IPS DF 19.7 (cell line): ENCODE results near the gene AMZ2.
"Not testable (repeated sequence)": the region's sequence is repeated elsewhere in the genome, so short reads cannot be mapped to it uniquely, and the experiment has no call there.

ENCODE experiments used
- DNase-seq: peaks from one replicate; pipeline ENCODE4 v3.0.0-alpha.2; 2013; ENCODE audit warnings: low read depth, low spot score

The AMZ2 gene

GRCh38 chr17:68248891-68249290 is 1.0 kb downstream of the AMZ2 start:
- DNase-seq: no peak

GRCh38 chr17:68249354-68249765 is 1.5 kb downstream of the AMZ2 start:
- DNase-seq: no peak

GRCh38 chr17:68253426-68253825 is 5.6 kb downstream of the AMZ2 start:
- not testable (repeated sequence) for DNase-seq

GRCh38 chr17:68255151-68255550 is 7.3 kb downstream of the AMZ2 start:
- no peak for DNase-seq

GRCh38 chr17:68255731-68256538 is 8.1 kb downstream of the AMZ2 start:
- DNase-seq: no peak

- not testable (repeated sequence) for DNase-seq
Observed at GRCh38 chr17:68256701-68257100, 8.9 kb downstream of the AMZ2 start.

- DNase-seq: no peak
Observed at GRCh38 chr17:68257934-68258333, 10.1 kb downstream of the AMZ2 start.

GRCh38 chr17:68258890-68259647 is 11.2 kb downstream of the AMZ2 start:
- DNase-seq: not testable (repeated sequence)

GRCh38 chr17:68259648-68259951 is 11.8 kb downstream of the AMZ2 start:
- not testable (repeated sequence) for DNase-seq

- DNase-seq: no peak
Observed at GRCh38 chr17:68260051-68260762, 12.4 kb downstream of the AMZ2 start.

GRCh38 chr17:68262467-68262866 is 14.6 kb downstream of the AMZ2 start:
- not testable (repeated sequence) for DNase-seq

GRCh38 chr17:68263101-68263681 is 15.3 kb downstream of the AMZ2 start:
- DNase-seq: not testable (repeated sequence)

GRCh38 chr17:68265833-68266232 is 18.0 kb downstream of the AMZ2 start:
- DNase-seq: not testable (repeated sequence)

GRCh38 chr17:68273722-68274121 is 25.9 kb downstream of the AMZ2 start:
- DNase-seq: no peak

GRCh38 chr17:68276339-68276738 is 28.5 kb downstream of the AMZ2 start:
- not testable (repeated sequence) for DNase-seq

GRCh38 chr17:68277807-68278206 is 30.0 kb downstream of the AMZ2 start:
- DNase-seq: no peak

GRCh38 chr17:68281965-68282364 is 34.1 kb downstream of the AMZ2 start:
- not testable (repeated sequence) for DNase-seq

- no peak for DNase-seq
Observed at GRCh38 chr17:68288375-68288774, 40.5 kb downstream of the AMZ2 start.

- DNase-seq: no peak
Observed at GRCh38 chr17:68288804-68289203, 41.0 kb downstream of the AMZ2 start.

- no peak for DNase-seq
Observed at GRCh38 chr17:68289473-68289872, 41.6 kb downstream of the AMZ2 start.

- no peak for DNase-seq
Observed at GRCh38 chr17:68289936-68290267, 42.1 kb downstream of the AMZ2 start.
